H1 (cell line): Measurements from ENCODE around the gene ENTREP3. TPM values are rescaled to one million over a fixed set of nuclear protein-coding genes. Genes with fewer than 3 reads are reported as not detected.
"Not testable (repeated sequence)": the region's sequence is repeated elsewhere in the genome, so short reads cannot be mapped to it uniquely, and the experiment has no call there.

Source experiments
- CTCF ChIA-PET: fragments of 300-600 bp; sonication (Branson Sonifier 250); formaldehyde crosslinking; loops from one replicate; lab custom pipeline; 2021; ENCODE audit not compliant: partially characterized antibody; lab: Charles Lee
- POLR2A ChIA-PET: fragments of 300-600 bp; sonication (Branson Sonifier 250); formaldehyde crosslinking; loops from one replicate; lab custom pipeline; 2021; ENCODE audit warnings: inconsistent platforms; ENCODE audit not compliant: partially characterized antibody; lab: Charles Lee
- DNase-seq, 2 experiments: peaks; one replicate each; pipeline versions ENCODE4 v3.0.0 to v3.0.0-alpha.2; 2010 to 2022; ENCODE audit warnings: low spot score in 2 of 2, low read depth in 1 of 2, mixed read lengths in 1 of 2
- FAIRE-seq: peaks from 2 replicates; lab custom pipeline; 2011; peaks lifted over from hg19 to GRCh38; lab: Jason Lieb, UNC
- H2AFZ ChIP-seq: 2 replicates; pipeline ENCODE4 v1.8.1; 2012; ENCODE audit warnings: low read length, inconsistent platforms
- H2AK5ac ChIP-seq: 2 replicates; pipeline ENCODE4 v1.6.1; 2013; ENCODE audit warnings: low read depth, low read length
- H2BK120ac ChIP-seq: replicated peaks from 2 replicates; pipeline ENCODE3; 2013; ENCODE audit warnings: low read depth, low read length, inconsistent platforms
- H2BK12ac ChIP-seq: 2 replicates; pipeline ENCODE4 v1.6.1; 2013; ENCODE audit warnings: low read depth, low read length
- H2BK15ac ChIP-seq: 2 replicates; pipeline ENCODE4 v1.6.1; 2013; ENCODE audit warnings: low read length
- H2BK20ac ChIP-seq: 2 replicates; pipeline ENCODE4 v1.6.1; 2013; ENCODE audit warnings: low read length
- H2BK5ac ChIP-seq: 2 replicates; pipeline ENCODE4 v1.6.1; 2013; ENCODE audit warnings: low read depth, low read length
- H3K14ac ChIP-seq: 2 replicates; pipeline ENCODE4 v1.6.1; 2013; ENCODE audit warnings: inconsistent platforms; ENCODE audit not compliant: insufficient read length
- H3K18ac ChIP-seq: 2 replicates; pipeline ENCODE4 v1.6.1; 2013; ENCODE audit warnings: low read length; ENCODE audit errors: extremely low read depth
- H3K23ac ChIP-seq: 2 replicates; pipeline ENCODE4 v1.6.1; 2013; ENCODE audit warnings: inconsistent platforms; ENCODE audit not compliant: insufficient read length
- H3K23me2 ChIP-seq: 2 replicates; pipeline ENCODE4 v1.6.1; 2013; ENCODE audit warnings: low read depth, low read length
- H3K27ac ChIP-seq: 2 replicates; pipeline ENCODE4 v1.6.1; 2011; ENCODE audit warnings: low read depth, low read length, inconsistent platforms
- H3K27me3 ChIP-seq, 4 experiments: replicated peaks in 1 of 4; 1 replicate in 1 of 4; 2 replicates in 3 of 4; pipeline versions ENCODE4 v1.6.1 to v1.8.1; 2011 to 2013; ENCODE audit warnings: low read length in 3 of 4, mild to moderate bottlenecking in 3 of 4, inconsistent platforms in 2 of 4, mixed read lengths in 2 of 4, moderate library complexity in 1 of 4; ENCODE audit not compliant: control insufficient read depth in 3 of 4, insufficient read depth in 3 of 4; ENCODE audit errors: extremely low read depth in 1 of 4
- H3K36me3 ChIP-seq, 4 experiments: 2 replicates each; pipeline versions ENCODE4 v1.6.1 to v1.8.1; 2011 to 2013; ENCODE audit warnings: mild to moderate bottlenecking in 4 of 4, low read length in 3 of 4, moderate library complexity in 2 of 4, control low read depth in 1 of 4, inconsistent platforms in 1 of 4; ENCODE audit not compliant: insufficient read depth in 4 of 4, control insufficient read depth in 2 of 4
- H3K4ac ChIP-seq: replicated peaks from 2 replicates; pipeline ENCODE3; 2013; ENCODE audit warnings: low read length, low read depth, mixed read lengths, inconsistent platforms; ENCODE audit not compliant: insufficient read length
- H3K4me1 ChIP-seq, 4 experiments: replicated peaks in 1 of 4; 1 replicate in 1 of 4; 2 replicates in 3 of 4; pipeline versions ENCODE4 v1.6.1 to v1.8.1; 2011 to 2013; ENCODE audit warnings: low read length in 3 of 4, inconsistent platforms in 2 of 4, mixed read lengths in 1 of 4; ENCODE audit not compliant: insufficient read depth in 4 of 4, control insufficient read depth in 3 of 4
- H3K4me2 ChIP-seq, 2 experiments: 2 replicates each; pipeline versions ENCODE4 v1.6.1 to v1.8.1; 2011 to 2013; ENCODE audit warnings: low read depth in 2 of 2, low read length in 2 of 2, control low read depth in 1 of 2, inconsistent platforms in 1 of 2, mild to moderate bottlenecking in 1 of 2; ENCODE audit not compliant: insufficient read depth in 1 of 2
- H3K4me3 ChIP-seq, 4 experiments: fragments of 200-600, 300-600 bp in 1 of 4; sonication (generic), shearing (Covaris generic), sonication (Bioruptor Twin) in 1 of 4; 2 replicates each; pipeline versions ENCODE4 v1.5.1 to v1.8.1; 2011 to 2016; ENCODE audit warnings: low read length in 4 of 4, low read depth in 3 of 4, control low read depth in 2 of 4, inconsistent platforms in 2 of 4, mild to moderate bottlenecking in 2 of 4, mixed read lengths in 1 of 4, moderate library complexity in 1 of 4; ENCODE audit not compliant: insufficient read depth in 2 of 4; ENCODE audit errors: extremely low read depth in 1 of 4
- H3K56ac ChIP-seq: replicated peaks from 2 replicates; pipeline ENCODE3; 2013; ENCODE audit warnings: low read depth, mild to moderate bottlenecking, mixed read lengths, low read length, inconsistent platforms; ENCODE audit not compliant: insufficient read length
- H3K79me1 ChIP-seq: 2 replicates; pipeline ENCODE4 v1.6.1; 2013; ENCODE audit warnings: low read depth, low read length, control low read depth
- H3K79me2 ChIP-seq, 2 experiments: 2 replicates each; pipeline versions ENCODE4 v1.6.1 to v1.8.1; 2012 to 2013; ENCODE audit warnings: low read length in 2 of 2, mild to moderate bottlenecking in 2 of 2, inconsistent platforms in 1 of 2; ENCODE audit not compliant: insufficient read depth in 2 of 2, control insufficient read depth in 1 of 2
- H3K9ac ChIP-seq, 4 experiments: replicated peaks in 1 of 4; 1 replicate in 1 of 4; 2 replicates in 3 of 4; pipeline versions ENCODE4 v1.6.1 to v1.8.1; 2011 to 2013; ENCODE audit warnings: low read depth in 3 of 4, low read length in 3 of 4, control low read depth in 2 of 4, mild to moderate bottlenecking in 2 of 4, moderate library complexity in 2 of 4, inconsistent platforms in 1 of 4; ENCODE audit errors: extremely low read depth in 1 of 4
- H3K9me3 ChIP-seq, 2 experiments: 2 replicates each; pipeline versions ENCODE4 v1.6.1 to v1.8.1; 2012 to 2013; ENCODE audit warnings: mild to moderate bottlenecking in 2 of 2, moderate library complexity in 2 of 2, control low read depth in 1 of 2, inconsistent platforms in 1 of 2, low read depth in 1 of 2, low read length in 1 of 2, mixed read lengths in 1 of 2; ENCODE audit not compliant: insufficient read depth in 2 of 2
- H4K20me1 ChIP-seq, 2 experiments: replicated peaks in 1 of 2; 2 replicates each; pipeline versions ENCODE3 to v1.8.1; 2011 to 2013; ENCODE audit warnings: inconsistent platforms in 2 of 2, low read length in 2 of 2, mild to moderate bottlenecking in 1 of 2; ENCODE audit not compliant: insufficient read depth in 2 of 2, control insufficient read depth in 1 of 2
- H4K5ac ChIP-seq: 2 replicates; pipeline ENCODE4 v1.6.1; 2013; ENCODE audit warnings: low read length, low read depth, mixed read lengths, inconsistent platforms; ENCODE audit not compliant: insufficient read length
- H4K8ac ChIP-seq: 2 replicates; pipeline ENCODE4 v1.8.0; 2013; ENCODE audit warnings: mild to moderate bottlenecking, moderate library complexity, low read length, inconsistent platforms; ENCODE audit not compliant: insufficient read depth; ENCODE audit errors: extremely low read depth
- H4K91ac ChIP-seq: replicated peaks from 2 replicates; pipeline ENCODE3; 2013; ENCODE audit warnings: low read length, mixed read lengths, inconsistent platforms; ENCODE audit not compliant: insufficient read length
- WGBS, 2 experiments: shearing (Covaris generic) in 1 of 2; methylation state at CpG; one replicate each; pipeline versions ENCODE4 v1.1.6 to v1.1.7; 2013 to 2015; ENCODE audit warnings: low lambda C conversion rate in 2 of 2, mixed read lengths in 2 of 2, inconsistent platforms in 1 of 2, low coverage in 1 of 2, missing lambda C conversion rate in 1 of 2; ENCODE audit not compliant: insufficient replicate concordance in 2 of 2, insufficient coverage in 1 of 2, insufficient read length in 1 of 2; ENCODE audit errors: extremely low coverage in 1 of 2, missing lambda C conversion rate in 1 of 2; 5-methylcytosine and 5-hydroxymethylcytosine counted together
- polyA plus RNA-seq, 7 experiments: library from polyadenylated mRNA; depleted of rRNA in 3 of 7; stranded (reverse) in 5 of 7; unstranded in 2 of 7; fragments of >200 nt in 5 of 7; fragments of 200-250 nt in 2 of 7; gene quantifications; 1 replicate in 5 of 7; 2 replicates in 1 of 7; 4 replicates in 1 of 7; pipeline versions ENCODE4 v1.2.1 to v1.2.3, GENCODE V29; 2011 to 2013; ENCODE audit warnings: missing spikeins in 2 of 7, mixed read lengths in 2 of 7
- total RNA-seq: library from RNA; stranded (reverse); fragmentation: NEBNext Ultra II Directional; extraction: Animal tissue kit (Norgen Biotek cat#: 25700); gene quantifications from 2 replicates; pipeline ENCODE4 v1.2.1, GENCODE V29; 2021

ENTREP3 gene
- total and polyA plus RNA-seq, 2 of the 8 experiments (the other 6 are each of a cell fraction or from before 2014, with no cell fraction given), result 22.8 to 52.2 TPM

DNA sequence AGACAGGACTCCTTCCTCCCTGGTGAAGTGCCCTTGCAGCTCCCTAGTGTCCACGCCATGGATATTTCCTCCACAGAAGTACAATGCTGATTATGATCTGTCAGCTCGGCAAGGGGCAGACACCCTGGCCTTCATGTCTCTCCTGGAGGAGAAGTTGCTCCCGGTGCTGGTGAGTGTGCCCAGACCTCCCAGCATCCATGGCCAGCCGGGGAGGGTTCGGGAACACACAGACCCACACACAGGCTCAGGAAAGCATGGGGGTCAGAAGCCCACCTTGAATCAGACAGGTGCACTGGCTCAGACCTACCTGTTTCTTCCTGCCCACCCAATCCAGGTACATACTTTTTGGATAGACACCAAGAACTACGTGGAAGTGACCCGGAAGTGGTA is 43.2 kb downstream of the ENTREP3 start:
- not testable (repeated sequence) for H4K91ac ChIP-seq, H2AK5ac ChIP-seq, H2BK5ac ChIP-seq, H3K9ac ChIP-seq, H3K79me1 ChIP-seq, FAIRE-seq, H2BK12ac ChIP-seq, H3K79me2 ChIP-seq, H3K4me2 ChIP-seq, H2BK15ac ChIP-seq, H3K56ac ChIP-seq, H3K18ac ChIP-seq, H2AFZ ChIP-seq, H2BK20ac ChIP-seq, H3K4me3 ChIP-seq, H3K4ac ChIP-seq, H4K20me1 ChIP-seq, H3K27ac ChIP-seq, H4K8ac ChIP-seq, H4K5ac ChIP-seq, DNase-seq, H3K9me3 ChIP-seq, H3K23ac ChIP-seq, H3K14ac ChIP-seq, H3K27me3 ChIP-seq, H3K36me3 ChIP-seq, H2BK120ac ChIP-seq
- WGBS, 2 experiments, result 87% methylated on average over 6 of the region's 7 CpGs; no CpG with 5 or more reads in 1 of the 2 experiments
- Histone ChIP-seq H3K4me1 (peaks cover 3 to 17% (median 10%) of the 10 kb centered on the region in 4 experiments), H3K23me2 (peaks cover 17% of the 10 kb centered on the region)
- CTCF ChIA-PET, result interaction anchor here (1.1 kb wide), 1 partner anchor 33 kb away, joined by 3 read pairs; no protein-coding TSS in a partner anchor
- POLR2A ChIA-PET, result interaction anchor here (1.0 to 12.2 kb wide), 4 partner anchors 8 to 16 kb away, joined by 3 to 313 read pairs (median 6); no protein-coding TSS in a partner anchor
